GM12891 (cell line): ENCODE measurements around the gene ACP6.
A peak's percentile ranks its signal among the peaks of the same experiment; 100 is the strongest.

Experiments
- DNase-seq: peaks from one replicate; pipeline ENCODE4 v3.0.0; 2011; ENCODE audit warnings: low spot score; ENCODE audit not compliant: insufficient read length
- FAIRE-seq: peaks from 2 replicates; lab custom pipeline; 2011; peaks lifted over from hg19 to GRCh38; lab: Jason Lieb, UNC
- PAX5 ChIP-seq: IDR thresholded peaks from 2 replicates; pipeline ENCODE4 v1.6.1; 2011; ENCODE audit warnings: low read length, moderate library complexity, mild to moderate bottlenecking; ENCODE audit not compliant: insufficient read depth, severe bottlenecking
- POLR2A ChIP-seq: IDR thresholded peaks from 2 replicates; pipeline ENCODE4 v1.6.1; 2011; ENCODE audit warnings: low read depth, low read length, control low read depth
- POLR2AphosphoS5 ChIP-seq: IDR thresholded peaks from 2 replicates; pipeline ENCODE4 v1.6.1; 2011; ENCODE audit warnings: low read depth, low read length, control low read depth
- POU2F2 ChIP-seq: IDR thresholded peaks from 2 replicates; pipeline ENCODE4 v1.6.1; 2011; ENCODE audit warnings: low read depth, mild to moderate bottlenecking, control low read depth, low read length, moderate library complexity
- SPI1 ChIP-seq: IDR thresholded peaks from 2 replicates; pipeline ENCODE4 v1.6.1; 2011; ENCODE audit warnings: low read depth, low read length, control low read depth
- TAF1 ChIP-seq: IDR thresholded peaks from 2 replicates; pipeline ENCODE4 v1.6.1; 2011; ENCODE audit warnings: low read depth, low read length, control low read depth

The ACP6 gene

DNA sequence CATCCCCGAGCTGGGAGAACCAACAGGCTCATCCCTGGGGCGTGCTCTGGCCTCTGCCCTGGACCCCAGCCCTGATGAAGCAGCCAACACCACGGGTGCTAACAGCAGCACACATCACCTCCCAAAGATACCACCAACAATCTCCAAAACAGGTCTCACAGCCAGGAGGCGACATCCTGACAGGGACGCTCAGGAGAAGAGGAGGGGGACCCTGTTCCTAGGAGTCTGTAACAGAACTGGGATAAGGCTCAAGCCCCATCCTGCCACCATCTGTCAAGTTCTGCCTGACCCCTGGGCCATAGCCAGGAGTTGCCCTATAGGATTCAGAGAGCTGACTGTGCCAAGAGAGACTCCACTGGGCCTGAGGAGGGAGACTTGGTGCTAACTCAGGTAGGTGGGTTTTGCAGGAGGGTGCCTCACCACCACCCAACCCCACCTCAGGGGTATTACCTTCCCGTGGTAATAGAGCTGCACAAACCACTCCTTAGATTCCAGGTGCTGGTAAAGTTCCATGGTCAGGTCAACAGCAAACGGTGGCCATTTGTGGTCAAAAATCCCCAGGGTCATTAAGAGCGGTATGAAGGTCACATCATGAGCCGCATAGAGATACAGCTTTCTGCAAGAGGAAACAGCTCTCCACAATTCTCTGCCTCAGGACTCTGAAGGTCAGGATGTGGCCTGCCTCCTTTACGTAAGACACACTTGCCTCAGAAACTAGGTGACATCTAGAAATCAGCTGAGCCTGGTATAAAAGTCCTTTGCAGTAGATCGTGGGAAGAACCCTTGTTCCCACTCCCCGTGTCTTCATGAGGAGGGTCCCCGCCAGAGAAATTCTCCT is 22.3 kb downstream of the ACP6 start:
- DNase-seq (no peak), FAIRE-seq (no peak)
- no peak for TF ChIP-seq POLR2AphosphoS5
- TF ChIP-seq PAX5 = no peak
- TF ChIP-seq POU2F2 = no peak
- TF ChIP-seq TAF1 = no peak
- no peak for TF ChIP-seq POLR2A
- no peak for TF ChIP-seq SPI1

DNA sequence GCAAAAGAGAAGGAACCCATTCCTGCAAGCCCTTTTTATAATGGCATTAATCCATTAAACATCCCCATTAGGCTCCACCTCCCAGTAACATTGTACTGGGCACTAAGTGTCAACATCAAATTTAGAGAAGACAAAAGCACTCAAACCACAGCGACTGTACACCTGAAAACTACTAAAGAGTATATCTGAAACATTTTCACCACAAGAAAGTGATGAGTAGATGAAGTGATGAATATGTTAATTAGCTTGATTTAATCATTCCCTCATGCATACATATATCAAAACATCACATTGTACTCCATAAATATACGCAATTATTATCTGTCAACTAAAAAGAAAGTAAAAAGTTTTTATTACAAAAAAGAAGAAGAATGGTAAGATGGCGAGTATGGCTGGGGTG is 26.4 kb downstream of the ACP6 start:
- FAIRE-seq (no peak), DNase-seq (no peak)
- TF ChIP-seq TAF1 = no peak
- TF ChIP-seq PAX5 = no peak
- TF ChIP-seq SPI1 = no peak
- no peak for TF ChIP-seq POLR2AphosphoS5
- TF ChIP-seq POU2F2 = no peak
- TF ChIP-seq POLR2A = no peak

DNA sequence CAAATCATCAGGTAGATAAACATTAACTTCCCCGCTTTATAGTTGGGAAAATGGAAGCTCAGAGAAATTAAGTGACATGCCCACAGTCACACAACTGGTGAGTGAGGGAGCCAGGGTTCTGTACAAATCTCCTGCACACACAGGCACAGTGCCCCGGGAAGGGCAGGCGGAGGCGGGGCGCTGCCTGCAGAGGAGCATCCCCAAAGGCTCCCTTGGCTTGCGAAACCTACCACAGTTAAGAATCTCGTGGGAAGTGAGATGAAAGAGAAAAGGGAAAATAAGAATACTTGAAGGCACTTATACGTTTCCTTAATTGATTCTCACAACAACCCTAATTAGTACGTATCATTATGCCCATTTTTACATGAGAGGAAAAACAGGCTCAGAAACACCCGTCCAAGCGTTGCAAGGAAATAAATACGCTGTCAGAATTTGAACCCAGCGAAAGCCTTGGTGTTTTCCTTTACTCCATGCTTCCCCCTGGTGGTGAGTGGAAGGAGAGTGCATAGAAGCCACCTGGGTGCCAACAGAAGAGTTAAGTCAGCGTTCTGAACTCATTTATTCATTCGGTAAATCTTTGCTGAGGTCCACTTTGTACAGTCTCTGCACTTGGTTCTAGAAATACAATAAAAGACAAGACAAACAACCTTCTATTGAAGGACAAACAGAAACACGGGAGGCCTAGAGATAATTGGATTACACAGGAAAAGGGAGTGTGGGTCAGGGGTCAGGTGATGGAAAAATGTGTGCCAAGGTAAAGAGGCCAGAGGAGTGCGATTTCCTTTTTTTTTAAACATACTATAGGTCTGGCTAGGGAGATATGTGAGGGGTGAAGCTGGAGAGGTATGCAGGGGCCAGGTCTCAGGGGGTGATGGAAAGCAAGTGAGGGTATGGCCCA is 28.4 kb downstream of the ACP6 start:
- no peak for TF ChIP-seq POLR2AphosphoS5
- no peak for TF ChIP-seq POLR2A
- no peak for TF ChIP-seq SPI1
- no peak for TF ChIP-seq POU2F2
- TF ChIP-seq TAF1 = no peak
- no peak for TF ChIP-seq PAX5
- FAIRE-seq (peak; percentile 65), DNase-seq (no peak)

DNA sequence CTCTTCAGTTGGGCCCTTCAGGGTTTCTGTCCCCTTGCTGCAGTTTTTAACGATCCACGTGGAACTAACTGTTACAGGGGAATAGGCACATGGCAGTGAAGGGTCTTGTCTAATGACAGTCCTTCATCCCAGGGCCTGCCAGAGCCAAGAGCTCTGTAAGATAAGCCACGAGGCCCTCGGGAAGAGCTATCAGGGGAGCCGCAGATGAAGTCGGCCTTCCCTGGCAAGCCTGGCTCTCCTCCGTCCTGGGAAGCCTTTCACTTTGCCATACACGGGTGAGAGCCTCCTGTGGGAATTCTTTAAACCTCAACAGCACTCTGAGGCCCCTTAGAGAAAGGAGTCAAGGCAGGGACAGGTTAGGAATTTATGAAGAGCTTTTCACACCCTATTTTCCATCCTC is 29.0 kb downstream of the ACP6 start:
- FAIRE-seq (no peak), DNase-seq (no peak)
- TF ChIP-seq POLR2AphosphoS5 = no peak
- no peak for TF ChIP-seq TAF1
- no peak for TF ChIP-seq PAX5
- no peak for TF ChIP-seq POLR2A
- TF ChIP-seq POU2F2 = no peak
- TF ChIP-seq SPI1 = no peak

DNA sequence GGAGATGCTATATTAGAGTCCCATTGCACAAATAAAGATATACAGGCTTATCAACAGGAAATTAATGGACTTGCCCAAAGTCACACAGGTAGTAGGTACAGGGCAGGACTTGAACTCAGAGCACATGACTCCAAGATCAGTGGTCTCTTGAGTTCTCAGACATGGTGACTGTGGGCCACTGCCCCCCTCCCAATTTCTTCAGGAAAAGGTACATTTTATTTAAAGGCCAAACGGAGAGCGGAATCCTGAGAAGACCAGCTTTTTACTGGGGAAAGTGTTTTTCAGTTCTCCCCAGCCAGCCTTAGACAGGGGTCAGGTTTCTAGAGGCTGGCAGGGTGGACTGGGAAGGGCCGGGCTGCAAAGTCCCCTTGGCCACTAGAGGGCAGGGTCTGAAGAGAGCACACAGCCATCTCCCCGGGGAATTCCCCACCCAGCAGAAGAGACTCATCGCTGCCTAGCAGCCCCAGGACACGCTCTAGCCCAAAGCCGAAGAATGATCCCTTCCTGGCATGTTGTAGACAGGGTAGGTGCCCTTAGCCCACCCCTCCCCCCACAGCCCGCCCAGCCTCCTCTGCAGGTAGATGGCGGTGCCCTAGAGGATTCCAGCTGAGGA is 29.7 kb downstream of the ACP6 start:
- no peak for TF ChIP-seq PAX5
- peak; percentile 43; the same call in 1 of the 2 replicates for TF ChIP-seq POU2F2
- TF ChIP-seq SPI1 = no peak
- TF ChIP-seq TAF1 = no peak
- TF ChIP-seq POLR2AphosphoS5 = no peak
- FAIRE-seq (peak; percentile 92), DNase-seq (peak; percentile 62)

DNA sequence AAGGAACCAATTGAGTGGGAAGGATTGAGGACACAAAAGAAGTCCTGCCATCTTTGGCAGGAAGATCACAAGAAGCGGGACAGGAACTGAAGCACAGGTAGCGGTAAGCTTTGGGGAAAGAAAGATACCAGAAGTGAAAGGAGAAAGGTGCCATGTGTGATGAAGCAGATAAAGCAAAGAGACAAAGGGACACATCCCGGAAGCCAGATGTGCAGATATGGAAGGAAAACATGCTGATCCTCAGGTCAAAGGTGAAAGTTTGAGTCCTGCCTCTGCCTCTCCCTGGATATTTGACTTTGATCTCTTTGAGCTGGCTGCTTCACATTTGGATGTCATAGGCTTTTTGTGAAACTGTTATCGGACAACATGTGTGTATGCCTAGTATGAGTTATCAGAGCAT is 34.0 kb downstream of the ACP6 start:
- DNase-seq = no peak
- no peak for TF ChIP-seq TAF1
- no peak for TF ChIP-seq POLR2AphosphoS5
- no peak for TF ChIP-seq SPI1
- no peak for TF ChIP-seq POLR2A
- no peak for TF ChIP-seq POU2F2
- TF ChIP-seq PAX5 = no peak
- no peak for FAIRE-seq

DNA sequence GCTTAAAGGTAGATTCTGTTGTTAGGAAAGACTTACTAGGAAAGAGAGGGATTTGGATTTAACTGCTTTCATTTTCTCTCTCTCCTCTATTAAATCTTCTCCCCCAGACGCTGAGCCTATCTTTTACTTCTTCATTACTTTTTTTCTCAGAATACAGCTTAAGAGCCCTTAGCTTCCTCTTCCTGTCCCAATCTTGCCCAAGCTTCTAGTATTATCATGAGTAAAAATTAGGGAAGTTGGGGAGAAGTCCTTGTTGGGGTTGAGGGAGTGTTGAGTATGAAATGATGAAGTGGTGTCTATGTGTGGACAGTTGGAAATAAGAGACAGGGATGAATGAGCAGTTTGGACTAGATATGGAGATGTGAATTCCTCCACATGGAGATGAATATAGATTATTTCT is 35.0 kb downstream of the ACP6 start:
- no peak for TF ChIP-seq POU2F2
- TF ChIP-seq SPI1 = no peak
- no peak for TF ChIP-seq POLR2AphosphoS5
- TF ChIP-seq PAX5 = no peak
- no peak for FAIRE-seq
- DNase-seq = no peak

DNA sequence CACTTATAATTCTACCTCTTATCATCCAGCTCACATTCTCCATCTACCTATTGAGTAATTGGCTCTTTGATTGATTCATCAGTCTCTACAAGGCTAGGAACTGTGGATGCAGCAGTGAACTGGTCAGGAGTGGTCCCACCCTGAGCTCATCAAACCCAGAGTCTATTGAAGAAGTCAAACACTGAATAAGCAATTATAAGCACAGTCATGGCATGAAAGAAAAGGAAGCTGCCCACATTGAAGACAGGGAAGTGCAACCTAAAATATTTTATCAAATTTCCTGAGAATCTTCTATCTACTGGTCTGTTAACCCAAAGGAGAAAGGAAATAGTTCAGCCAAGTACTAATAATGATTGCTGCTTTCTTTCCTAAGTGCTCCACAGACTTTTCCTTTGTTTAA is 35.7 kb downstream of the ACP6 start:
- no peak for TF ChIP-seq TAF1
- no peak for TF ChIP-seq PAX5
- TF ChIP-seq SPI1 = no peak
- TF ChIP-seq POLR2A = no peak
- TF ChIP-seq POU2F2 = no peak
- no peak for TF ChIP-seq POLR2AphosphoS5
- FAIRE-seq = no peak
- DNase-seq = no peak

DNA sequence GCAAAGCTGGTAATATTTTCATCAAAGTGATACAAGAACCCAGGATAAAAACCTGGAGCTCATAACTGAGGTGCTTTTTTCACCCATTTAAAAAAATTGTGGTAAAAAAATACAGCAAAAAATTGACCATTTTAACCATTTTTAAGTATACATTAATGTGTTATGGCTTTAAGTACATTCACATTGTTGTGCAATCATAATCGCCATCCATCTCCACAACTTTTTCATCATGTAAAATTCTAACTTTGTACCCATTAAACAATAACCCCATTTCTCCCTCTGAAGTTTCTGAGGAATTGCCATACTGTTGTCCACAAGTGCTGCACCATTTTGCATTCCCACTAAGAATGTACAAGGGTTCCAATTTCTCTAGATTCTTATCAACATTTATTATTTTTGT is 36.6 kb downstream of the ACP6 start:
- no peak for FAIRE-seq
- TF ChIP-seq POLR2A (no peak), POLR2AphosphoS5 (no peak), SPI1 (no peak), TAF1 (no peak), PAX5 (no peak), POU2F2 (no peak)

More for the DNA sequence above, 36.6 kb downstream of the ACP6 start:
- no peak for DNase-seq
